ENCODE data around the gene GABARAP. TPM values are rescaled to one million over a fixed set of nuclear protein-coding genes. Genes with fewer than 3 reads are reported as not detected.

The GABARAP gene
- total and polyA plus RNA-seq, 10 of the 15 experiments (the other 5 are each of a cell fraction or from before 2014, with no cell fraction given): 134 to 613 (median 285) TPM

- TF ChIP-seq ZBTB11 (CRISPR knock-in tag; IDR thresholded peaks at IDR 0.05) (peak; percentile 20; the same call in 1 of the 2 replicates), SUZ12 (IDR thresholded peaks at IDR 0.05; ENCODE audit: unreplicated experiment) (no peak), KLF5 (IDR thresholded peaks at IDR 0.05; ENCODE audit: partially characterized antibody) (no peak), LARP7 (IDR thresholded peaks at IDR 0.05) (peak; percentile 38; the same call in 1 of the 2 replicates), POLR2A (IDR thresholded peaks at IDR 0.05; ENCODE audit: low read depth, low read length) (peak; percentile 34; the same call in 1 of the 2 replicates), ASH2L (IDR thresholded peaks at IDR 0.05; ENCODE audit: borderline replicate concordance, low read depth) (no peak), RCOR1 (conservative IDR thresholded peaks at IDR 0.05; ENCODE audit: low read depth, low read length) (no peak)
- TF ChIP-seq, protein P1, sequence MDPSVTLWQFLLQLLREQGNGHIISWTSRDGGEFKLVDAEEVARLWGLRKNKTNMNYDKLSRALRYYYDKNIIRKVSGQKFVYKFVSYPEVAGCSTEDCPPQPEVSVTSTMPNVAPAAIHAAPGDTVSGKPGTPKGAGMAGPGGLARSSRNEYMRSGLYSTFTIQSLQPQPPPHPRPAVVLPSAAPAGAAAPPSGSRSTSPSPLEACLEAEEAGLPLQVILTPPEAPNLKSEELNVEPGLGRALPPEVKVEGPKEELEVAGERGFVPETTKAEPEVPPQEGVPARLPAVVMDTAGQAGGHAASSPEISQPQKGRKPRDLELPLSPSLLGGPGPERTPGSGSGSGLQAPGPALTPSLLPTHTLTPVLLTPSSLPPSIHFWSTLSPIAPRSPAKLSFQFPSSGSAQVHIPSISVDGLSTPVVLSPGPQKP (IDR thresholded peaks at IDR 0.05; ENCODE audit: low read depth, low read length): peak; percentile 84
- TF ChIP-seq, protein P2, sequence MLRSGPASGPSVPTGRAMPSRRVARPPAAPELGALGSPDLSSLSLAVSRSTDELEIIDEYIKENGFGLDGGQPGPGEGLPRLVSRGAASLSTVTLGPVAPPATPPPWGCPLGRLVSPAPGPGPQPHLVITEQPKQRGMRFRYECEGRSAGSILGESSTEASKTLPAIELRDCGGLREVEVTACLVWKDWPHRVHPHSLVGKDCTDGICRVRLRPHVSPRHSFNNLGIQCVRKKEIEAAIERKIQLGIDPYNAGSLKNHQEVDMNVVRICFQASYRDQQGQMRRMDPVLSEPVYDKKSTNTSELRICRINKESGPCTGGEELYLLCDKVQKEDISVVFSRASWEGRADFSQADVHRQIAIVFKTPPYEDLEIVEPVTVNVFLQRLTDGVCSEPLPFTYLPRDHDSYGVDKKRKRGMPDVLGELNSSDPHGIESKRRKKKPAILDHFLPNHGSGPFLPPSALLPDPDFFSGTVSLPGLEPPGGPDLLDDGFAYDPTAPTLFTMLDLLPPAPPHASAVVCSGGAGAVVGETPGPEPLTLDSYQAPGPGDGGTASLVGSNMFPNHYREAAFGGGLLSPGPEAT (IDR thresholded peaks at IDR 0.05; ENCODE audit: low read depth): peak; percentile 99
- TF ChIP-seq, protein P3, sequence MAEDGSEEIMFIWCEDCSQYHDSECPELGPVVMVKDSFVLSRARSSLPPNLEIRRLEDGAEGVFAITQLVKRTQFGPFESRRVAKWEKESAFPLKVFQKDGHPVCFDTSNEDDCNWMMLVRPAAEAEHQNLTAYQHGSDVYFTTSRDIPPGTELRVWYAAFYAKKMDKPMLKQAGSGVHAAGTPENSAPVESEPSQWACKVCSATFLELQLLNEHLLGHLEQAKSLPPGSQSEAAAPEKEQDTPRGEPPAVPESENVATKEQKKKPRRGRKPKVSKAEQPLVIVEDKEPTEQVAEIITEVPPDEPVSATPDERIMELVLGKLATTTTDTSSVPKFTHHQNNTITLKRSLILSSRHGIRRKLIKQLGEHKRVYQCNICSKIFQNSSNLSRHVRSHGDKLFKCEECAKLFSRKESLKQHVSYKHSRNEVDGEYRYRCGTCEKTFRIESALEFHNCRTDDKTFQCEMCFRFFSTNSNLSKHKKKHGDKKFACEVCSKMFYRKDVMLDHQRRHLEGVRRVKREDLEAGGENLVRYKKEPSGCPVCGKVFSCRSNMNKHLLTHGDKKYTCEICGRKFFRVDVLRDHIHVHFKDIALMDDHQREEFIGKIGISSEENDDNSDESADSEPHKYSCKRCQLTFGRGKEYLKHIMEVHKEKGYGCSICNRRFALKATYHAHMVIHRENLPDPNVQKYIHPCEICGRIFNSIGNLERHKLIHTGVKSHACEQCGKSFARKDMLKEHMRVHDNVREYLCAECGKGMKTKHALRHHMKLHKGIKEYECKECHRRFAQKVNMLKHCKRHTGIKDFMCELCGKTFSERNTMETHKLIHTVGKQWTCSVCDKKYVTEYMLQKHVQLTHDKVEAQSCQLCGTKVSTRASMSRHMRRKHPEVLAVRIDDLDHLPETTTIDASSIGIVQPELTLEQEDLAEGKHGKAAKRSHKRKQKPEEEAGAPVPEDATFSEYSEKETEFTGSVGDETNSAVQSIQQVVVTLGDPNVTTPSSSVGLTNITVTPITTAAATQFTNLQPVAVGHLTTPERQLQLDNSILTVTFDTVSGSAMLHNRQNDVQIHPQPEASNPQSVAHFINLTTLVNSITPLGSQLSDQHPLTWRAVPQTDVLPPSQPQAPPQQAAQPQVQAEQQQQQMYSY (CRISPR knock-in tag; IDR thresholded peaks at IDR 0.05): no peak
- TF ChIP-seq, protein P4, sequence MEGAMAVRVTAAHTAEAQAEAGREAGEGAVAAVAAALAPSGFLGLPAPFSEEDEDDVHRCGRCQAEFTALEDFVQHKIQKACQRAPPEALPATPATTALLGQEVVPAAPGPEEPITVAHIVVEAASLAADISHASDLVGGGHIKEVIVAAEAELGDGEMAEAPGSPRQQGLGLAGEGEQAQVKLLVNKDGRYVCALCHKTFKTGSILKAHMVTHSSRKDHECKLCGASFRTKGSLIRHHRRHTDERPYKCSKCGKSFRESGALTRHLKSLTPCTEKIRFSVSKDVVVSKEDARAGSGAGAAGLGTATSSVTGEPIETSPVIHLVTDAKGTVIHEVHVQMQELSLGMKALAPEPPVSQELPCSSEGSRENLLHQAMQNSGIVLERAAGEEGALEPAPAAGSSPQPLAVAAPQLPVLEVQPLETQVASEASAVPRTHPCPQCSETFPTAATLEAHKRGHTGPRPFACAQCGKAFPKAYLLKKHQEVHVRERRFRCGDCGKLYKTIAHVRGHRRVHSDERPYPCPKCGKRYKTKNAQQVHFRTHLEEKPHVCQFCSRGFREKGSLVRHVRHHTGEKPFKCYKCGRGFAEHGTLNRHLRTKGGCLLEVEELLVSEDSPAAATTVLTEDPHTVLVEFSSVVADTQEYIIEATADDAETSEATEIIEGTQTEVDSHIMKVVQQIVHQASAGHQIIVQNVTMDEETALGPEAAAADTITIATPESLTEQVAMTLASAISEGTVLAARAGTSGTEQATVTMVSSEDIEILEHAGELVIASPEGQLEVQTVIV (IDR thresholded peaks at IDR 0.05; ENCODE audit: borderline replicate concordance, partially characterized antibody): peak; percentile 39
- TF ChIP-seq, protein P5, sequence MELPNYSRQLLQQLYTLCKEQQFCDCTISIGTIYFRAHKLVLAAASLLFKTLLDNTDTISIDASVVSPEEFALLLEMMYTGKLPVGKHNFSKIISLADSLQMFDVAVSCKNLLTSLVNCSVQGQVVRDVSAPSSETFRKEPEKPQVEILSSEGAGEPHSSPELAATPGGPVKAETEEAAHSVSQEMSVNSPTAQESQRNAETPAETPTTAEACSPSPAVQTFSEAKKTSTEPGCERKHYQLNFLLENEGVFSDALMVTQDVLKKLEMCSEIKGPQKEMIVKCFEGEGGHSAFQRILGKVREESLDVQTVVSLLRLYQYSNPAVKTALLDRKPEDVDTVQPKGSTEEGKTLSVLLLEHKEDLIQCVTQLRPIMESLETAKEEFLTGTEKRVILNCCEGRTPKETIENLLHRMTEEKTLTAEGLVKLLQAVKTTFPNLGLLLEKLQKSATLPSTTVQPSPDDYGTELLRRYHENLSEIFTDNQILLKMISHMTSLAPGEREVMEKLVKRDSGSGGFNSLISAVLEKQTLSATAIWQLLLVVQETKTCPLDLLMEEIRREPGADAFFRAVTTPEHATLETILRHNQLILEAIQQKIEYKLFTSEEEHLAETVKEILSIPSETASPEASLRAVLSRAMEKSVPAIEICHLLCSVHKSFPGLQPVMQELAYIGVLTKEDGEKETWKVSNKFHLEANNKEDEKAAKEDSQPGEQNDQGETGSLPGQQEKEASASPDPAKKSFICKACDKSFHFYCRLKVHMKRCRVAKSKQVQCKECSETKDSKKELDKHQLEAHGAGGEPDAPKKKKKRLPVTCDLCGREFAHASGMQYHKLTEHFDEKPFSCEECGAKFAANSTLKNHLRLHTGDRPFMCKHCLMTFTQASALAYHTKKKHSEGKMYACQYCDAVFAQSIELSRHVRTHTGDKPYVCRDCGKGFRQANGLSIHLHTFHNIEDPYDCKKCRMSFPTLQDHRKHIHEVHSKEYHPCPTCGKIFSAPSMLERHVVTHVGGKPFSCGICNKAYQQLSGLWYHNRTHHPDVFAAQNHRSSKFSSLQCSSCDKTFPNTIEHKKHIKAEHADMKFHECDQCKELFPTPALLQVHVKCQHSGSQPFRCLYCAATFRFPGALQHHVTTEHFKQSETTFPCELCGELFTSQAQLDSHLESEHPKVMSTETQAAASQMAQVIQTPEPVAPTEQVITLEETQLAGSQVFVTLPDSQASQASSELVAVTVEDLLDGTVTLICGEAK (IDR thresholded peaks at IDR 0.05; ENCODE audit: borderline replicate concordance): peak; percentile 93
Observed at GRCh38 chr17:7251661-7252175, 9.5 kb upstream of the GABARAP start, which contains the start of gene CTDNEP1 (continued).

Data from GM12878 (cell line).